ENCODE measurements around the gene TAS1R1. TPM values are rescaled to one million over a fixed set of nuclear protein-coding genes. Genes with fewer than 3 reads are reported as not detected.

The TAS1R1 gene
- total RNA-seq, 2 donors from 2014 or later: not detected

- Mint-ChIP-seq H3K27ac (peak overlapping the region; percentile 97), H3K36me3 (ENCODE audit: low read depth) (peaks cover 24% of the 10 kb centered on the region), H3K27me3 (no peaks in the 10 kb centered on the region), H3K4me1 (peaks cover 9% of the 10 kb centered on the region), H3K4me3 (peak overlapping the region; percentile 99), H3K9me3 (no peaks in the 10 kb centered on the region)
- ATAC-seq (replicated peaks): peak; percentile 58
These were observed 57.7 kb downstream of the TAS1R1 start for GRCh38 chr1:6612641-6613360.

- H3K36me3 Mint-ChIP-seq (ENCODE audit: low read depth): peaks cover 29% of the 10 kb centered on the region
These were observed 58.4 kb downstream of the TAS1R1 start, which contains the start of gene PHF13 for GRCh38 chr1:6613361-6614018. Gene PHF13, plus strand, starts transcription at chr1:6613731. Its CDS starts 336 bp downstream, at chr1:6614067.

GRCh38 chr1:6614019-6614928, 59.2 kb downstream of the TAS1R1 start:
- H3K36me3 Mint-ChIP-seq (ENCODE audit: low read depth): peaks cover 37% of the 10 kb centered on the region
- no peak overlapping the region for H3K27ac Mint-ChIP-seq
- H3K27me3 Mint-ChIP-seq: no peaks in the 10 kb centered on the region
- H3K9me3 Mint-ChIP-seq: no peaks in the 10 kb centered on the region
- no peak for ATAC-seq (replicated peaks)
- H3K4me3 Mint-ChIP-seq: peak overlapping the region; percentile 99
- peaks cover 9% of the 10 kb centered on the region for H3K4me1 Mint-ChIP-seq

More at GRCh38 chr1:6613361-6614018, 58.4 kb downstream of the TAS1R1 start, which contains the start of gene PHF13:
- Mint-ChIP-seq H3K27ac (peak within 1 kb of the TSS; percentile 97), H3K4me1 (peaks cover 9% of the 10 kb centered on the region), H3K4me3 (peak within 1 kb of the TSS; percentile 99), H3K9me3 (no peaks in the 10 kb centered on the region), H3K27me3 (no peaks in the 10 kb centered on the region)
- ATAC-seq (replicated peaks): peak; percentile 96

GRCh38 chr1:6614929-6615785, 60.0 kb downstream of the TAS1R1 start:
- peaks cover 46% of the 10 kb centered on the region for H3K36me3 Mint-ChIP-seq (ENCODE audit: low read depth)
- H3K27ac Mint-ChIP-seq: peak overlapping the region; percentile 38
- ATAC-seq (replicated peaks): no peak
- peaks cover 9% of the 10 kb centered on the region for H3K4me1 Mint-ChIP-seq
- peak overlapping the region; percentile 72 for H3K4me3 Mint-ChIP-seq
- H3K27me3 Mint-ChIP-seq: no peaks in the 10 kb centered on the region
- H3K9me3 Mint-ChIP-seq: no peaks in the 10 kb centered on the region

- no peaks in the 10 kb centered on the region for H3K9me3 Mint-ChIP-seq
- peaks cover 82% of the 10 kb centered on the region for H3K36me3 Mint-ChIP-seq (ENCODE audit: low read depth)
- no peak overlapping the region for H3K4me3 Mint-ChIP-seq
- peaks cover 3% of the 10 kb centered on the region for H3K4me1 Mint-ChIP-seq
- H3K27ac Mint-ChIP-seq: no peak overlapping the region
- H3K27me3 Mint-ChIP-seq: no peaks in the 10 kb centered on the region
- ATAC-seq (replicated peaks): no peak
These were observed 63.9 kb downstream of the TAS1R1 start for GRCh38 chr1:6619045-6619444.

GRCh38 chr1:6621429-6622391, 66.6 kb downstream of the TAS1R1 start:
- no peak for ATAC-seq (replicated peaks)
- no peak overlapping the region for H3K4me3 Mint-ChIP-seq
- H3K4me1 Mint-ChIP-seq: no peaks in the 10 kb centered on the region
- H3K36me3 Mint-ChIP-seq (ENCODE audit: low read depth): peaks cover 81% of the 10 kb centered on the region
- no peak overlapping the region for H3K27ac Mint-ChIP-seq
- H3K27me3 Mint-ChIP-seq: no peaks in the 10 kb centered on the region
- H3K9me3 Mint-ChIP-seq: no peaks in the 10 kb centered on the region

- no peaks in the 10 kb centered on the region for H3K27me3 Mint-ChIP-seq
- H3K4me1 Mint-ChIP-seq: no peaks in the 10 kb centered on the region
- no peaks in the 10 kb centered on the region for H3K9me3 Mint-ChIP-seq
- H3K27ac Mint-ChIP-seq: no peak overlapping the region
- no peak overlapping the region for H3K4me3 Mint-ChIP-seq
- ATAC-seq (replicated peaks): no peak
- peaks cover 80% of the 10 kb centered on the region for H3K36me3 Mint-ChIP-seq (ENCODE audit: low read depth)
These were observed 67.5 kb downstream of the TAS1R1 start for GRCh38 chr1:6622396-6623152.

GRCh38 chr1:6623269-6623965, 68.3 kb downstream of the TAS1R1 start:
- peaks cover 80% of the 10 kb centered on the region for H3K36me3 Mint-ChIP-seq (ENCODE audit: low read depth)
- H3K27ac Mint-ChIP-seq: no peak overlapping the region
- H3K27me3 Mint-ChIP-seq: no peaks in the 10 kb centered on the region
- ATAC-seq (replicated peaks): no peak
- no peaks in the 10 kb centered on the region for H3K9me3 Mint-ChIP-seq
- peak overlapping the region; percentile 88 for H3K4me3 Mint-ChIP-seq
- H3K4me1 Mint-ChIP-seq: no peaks in the 10 kb centered on the region

GRCh38 chr1:6624710-6625583, 69.8 kb downstream of the TAS1R1 start, which contains the start of gene THAP3:
Gene THAP3, plus strand, starts transcription at chr1:6624868. Its CDS starts 351 bp downstream, at chr1:6625219.
- peak; percentile 97 for ATAC-seq (replicated peaks)
- Mint-ChIP-seq H3K4me1 (peaks cover 5% of the 10 kb centered on the region), H3K9me3 (no peaks in the 10 kb centered on the region), H3K36me3 (ENCODE audit: low read depth) (peaks cover 77% of the 10 kb centered on the region), H3K27me3 (no peaks in the 10 kb centered on the region), H3K27ac (peak within 1 kb of the TSS; percentile 89), H3K4me3 (peak within 1 kb of the TSS; percentile 88)

- Mint-ChIP-seq H3K27ac (peak overlapping the region; percentile 89), H3K36me3 (ENCODE audit: low read depth) (peaks cover 77% of the 10 kb centered on the region), H3K27me3 (no peaks in the 10 kb centered on the region), H3K4me1 (peaks cover 5% of the 10 kb centered on the region), H3K9me3 (no peaks in the 10 kb centered on the region), H3K4me3 (peak overlapping the region; percentile 88)
- ATAC-seq (replicated peaks): peak; percentile 48
These were observed 70.6 kb downstream of the TAS1R1 start for GRCh38 chr1:6625584-6626149.

- no peak overlapping the region for H3K27ac Mint-ChIP-seq
- H3K4me1 Mint-ChIP-seq: peaks cover 5% of the 10 kb centered on the region
- no peaks in the 10 kb centered on the region for H3K9me3 Mint-ChIP-seq
- no peaks in the 10 kb centered on the region for H3K27me3 Mint-ChIP-seq
- ATAC-seq (replicated peaks): no peak
- H3K36me3 Mint-ChIP-seq (ENCODE audit: low read depth): peaks cover 73% of the 10 kb centered on the region
- peak overlapping the region; percentile 88 for H3K4me3 Mint-ChIP-seq
These were observed 71.9 kb downstream of the TAS1R1 start for GRCh38 chr1:6627031-6627430.

Data from activated T-helper 17 cell treated with anti-CD3 and anti-CD28 coated beads, Interleukin-2, amount 50 U/mL, for 72 hours (primary cell).